ENCODE measurements around the gene UQCRQ. TPM values are rescaled to one million over a fixed set of nuclear protein-coding genes. Genes with fewer than 3 reads are reported as not detected.

Gene UQCRQ
- total RNA-seq, 4 donors from 2014 or later, result 160 to 232 (median 193) TPM

GRCh38 chr5:132916086-132916485, 49.6 kb downstream of the UQCRQ start:
- WGBS, 2 donors, result 100% methylated on average over 2 of the region's 3 CpGs
- DNase-seq, result no peak
- no peaks in the 10 kb centered on the region for H3K4me1 ChIP-seq
- H3K27me3 ChIP-seq, result no peaks in the 10 kb centered on the region
- peaks cover 3 to 90% (median 8%) of the 10 kb centered on the region in 3 donors for H3K36me3 ChIP-seq
- no peaks in the 10 kb centered on the region for H3K9me3 ChIP-seq
- H3K27ac ChIP-seq, result no peak overlapping the region
- no peak overlapping the region for H3K4me3 ChIP-seq
- intact Hi-C loops (cut with DNase I), result no loop called here
- TF ChIP-seq CTCF (IDR thresholded peaks at IDR 0.05) (no peak), POLR2A (IDR thresholded peaks at IDR 0.05) (no peak)

Small RNAs within 50 kb of the gene (small RNA-seq; reads per million reads assigned to genes)
- gene RNA5SP192, result 0 to 0.15 (median 0) reads per million in 4 donors

Other genes with a start within 250 kb of the UQCRQ start
- not detected for gene IL13, start 208.5 kb upstream of the UQCRQ start, total RNA-seq
- not detected for gene IL4, start 192.7 kb upstream of the UQCRQ start, total RNA-seq
- gene KIF3A, start 129.1 kb upstream of the UQCRQ start, total RNA-seq, result 1 to 10 TPM; 2.2 to 7.6 (median 4.6) TPM
- under 1 TPM in 2 of 4 donors, not detected in 2; 0.19 to 0.29 TPM for gene CCNI2, start 119.2 kb upstream of the UQCRQ start, total RNA-seq
- gene SEPTIN8, start 89.4 kb upstream of the UQCRQ start, total RNA-seq, result 10 to 100 TPM; 31.9 to 44.9 (median 38.3) TPM
- under 1 TPM in 2 of 4 donors, not detected in 2; 0.13 to 0.45 TPM for gene SOWAHA, start 53.3 kb upstream of the UQCRQ start, total RNA-seq
- 10 to 100 TPM in 1 of 4 donors, 1 to 10 TPM in 3; 2.7 to 10.7 (median 3.7) TPM for gene SHROOM1, start 36.0 kb upstream of the UQCRQ start, total RNA-seq
- gene GDF9, start 173 bp upstream of the UQCRQ start, total RNA-seq, result under 1 TPM in 2 of 4 donors, not detected in 2; 0.26 to 0.40 TPM
- gene LEAP2, start 7.0 kb downstream of the UQCRQ start, total RNA-seq, result 1 to 10 TPM in 2 of 4 donors, under 1 TPM in 2; 0.29 to 2.3 (median 0.92) TPM
- 10 to 100 TPM; 35.1 to 69.2 (median 64.0) TPM for gene AFF4, start 97.0 kb downstream of the UQCRQ start, total RNA-seq
- 10 to 100 TPM in 3 of 4 donors, 1 to 10 TPM in 1; 7.0 to 29.7 (median 13.3) TPM for gene ZCCHC10, start 159.9 kb downstream of the UQCRQ start, total RNA-seq
- 10 to 100 TPM; 47.7 to 82.4 (median 67.3) TPM for gene HSPA4, start 185.4 kb downstream of the UQCRQ start, total RNA-seq

All from esophagus squamous epithelium (tissue), 5 donors.